RWPE2 (cell line): ENCODE measurements around the gene EHD3.
A peak's percentile ranks its signal among the peaks of the same experiment; 100 is the strongest.

Source experiments
- ATAC-seq: fragments of 200-7000 bp; cut with Tn5 transposase; 3 replicates; pipeline ENCODE4 v1.9.1; 2021; ENCODE audit warnings: low read depth
- DNase-seq: peaks from one replicate; pipeline ENCODE4 v3.0.0-alpha.2; 2020; ENCODE audit warnings: low spot score
- H3K27ac ChIP-seq: fragments of 450-650 bp; 2 replicates; pipeline ENCODE4 v1.5.1; 2017; ENCODE audit warnings: mild to moderate bottlenecking; ENCODE audit not compliant: poor library complexity, severe bottlenecking
- H3K27me3 ChIP-seq: fragments of 250-450 bp; sonication (Bioruptor Pico); 2 replicates; pipeline ENCODE4 v1.5.1; 2021; ENCODE audit warnings: mild to moderate bottlenecking, moderate library complexity; ENCODE audit not compliant: insufficient read depth, poor library complexity, severe bottlenecking
- H3K36me3 ChIP-seq: fragments of 250-450 bp; sonication (Bioruptor Pico); 2 replicates; pipeline ENCODE4 v1.5.1; 2020; ENCODE audit warnings: low read depth, mild to moderate bottlenecking, moderate library complexity
- H3K4me1 ChIP-seq: fragments of 250-450 bp; sonication (Bioruptor Pico); 2 replicates; pipeline ENCODE4 v1.5.1; 2021; ENCODE audit warnings: mild to moderate bottlenecking, moderate library complexity; ENCODE audit not compliant: insufficient read depth, poor library complexity, severe bottlenecking
- H3K4me3 ChIP-seq: fragments of 250-450 bp; sonication (Bioruptor Pico); 2 replicates; pipeline ENCODE4 v1.5.1; 2021; ENCODE audit warnings: mild to moderate bottlenecking, moderate library complexity; ENCODE audit not compliant: severe bottlenecking
- H3K9me3 ChIP-seq: fragments of 250-450 bp; sonication (Bioruptor Pico); 2 replicates; pipeline ENCODE4 v1.5.1; 2021; ENCODE audit warnings: mild to moderate bottlenecking, moderate library complexity; ENCODE audit not compliant: severe bottlenecking
- CTCF ChIP-seq: fragments of 450-650 bp; IDR thresholded peaks from one replicate; pipeline ENCODE4 v1.5.1; 2017; ENCODE audit warnings: mild to moderate bottlenecking, moderate library complexity; ENCODE audit not compliant: poor library complexity, severe bottlenecking

The EHD3 gene

GRCh38 chr2:31249009-31249690 lies 15.2 kb downstream of the EHD3 start:
- H3K9me3 ChIP-seq, result no peaks in the 10 kb centered on the region
- no peaks in the 10 kb centered on the region for H3K36me3 ChIP-seq
- ATAC-seq (no peak), DNase-seq (no peak)
- no peaks in the 10 kb centered on the region for H3K27me3 ChIP-seq
- H3K4me1 ChIP-seq, result no peaks in the 10 kb centered on the region
- no peak overlapping the region for H3K4me3 ChIP-seq
- H3K27ac ChIP-seq, result no peak overlapping the region
- no peak for TF ChIP-seq CTCF

- H3K9me3 ChIP-seq, result no peaks in the 10 kb centered on the region
- DNase-seq (no peak), ATAC-seq (no peak)
- H3K4me3 ChIP-seq, result no peak overlapping the region
- no peaks in the 10 kb centered on the region for H3K27me3 ChIP-seq
- H3K27ac ChIP-seq, result no peak overlapping the region
- no peaks in the 10 kb centered on the region for H3K36me3 ChIP-seq
- no peak for TF ChIP-seq CTCF
- no peaks in the 10 kb centered on the region for H3K4me1 ChIP-seq
Measured at GRCh38 chr2:31251018-31251417, 17.1 kb downstream of the EHD3 start.

GRCh38 chr2:31251851-31252250 lies 17.9 kb downstream of the EHD3 start:
- Histone ChIP-seq H3K27ac (no peak overlapping the region), H3K27me3 (no peaks in the 10 kb centered on the region), H3K4me1 (no peaks in the 10 kb centered on the region), H3K4me3 (no peak overlapping the region), H3K9me3 (no peaks in the 10 kb centered on the region), H3K36me3 (no peaks in the 10 kb centered on the region)
- DNase-seq, result no peak
- no peak for TF ChIP-seq CTCF
- ATAC-seq, result no peak

GRCh38 chr2:31253356-31254131 lies 19.6 kb downstream of the EHD3 start:
- no peak for TF ChIP-seq CTCF
- Histone ChIP-seq H3K27ac (no peak overlapping the region), H3K4me1 (no peaks in the 10 kb centered on the region), H3K9me3 (no peaks in the 10 kb centered on the region), H3K4me3 (no peak overlapping the region), H3K27me3 (no peaks in the 10 kb centered on the region), H3K36me3 (no peaks in the 10 kb centered on the region)
- ATAC-seq, result peak; percentile 75
- DNase-seq, result no peak
